Hair follicular keratinocyte (primary cell): ENCODE data around the gene DHX8. TPM values are rescaled to one million over a fixed set of nuclear protein-coding genes. Genes with fewer than 3 reads are reported as not detected.

Source experiments
- total RNA-seq: library from RNA; depleted of rRNA; stranded (reverse); fragments of >200 nt; gene quantifications from 2 replicates; pipeline ENCODE4 v1.2.3, GENCODE V29; 2015

Gene DHX8
- total RNA-seq, result 25.8 and 26.2 TPM in 2 replicates

DNA sequence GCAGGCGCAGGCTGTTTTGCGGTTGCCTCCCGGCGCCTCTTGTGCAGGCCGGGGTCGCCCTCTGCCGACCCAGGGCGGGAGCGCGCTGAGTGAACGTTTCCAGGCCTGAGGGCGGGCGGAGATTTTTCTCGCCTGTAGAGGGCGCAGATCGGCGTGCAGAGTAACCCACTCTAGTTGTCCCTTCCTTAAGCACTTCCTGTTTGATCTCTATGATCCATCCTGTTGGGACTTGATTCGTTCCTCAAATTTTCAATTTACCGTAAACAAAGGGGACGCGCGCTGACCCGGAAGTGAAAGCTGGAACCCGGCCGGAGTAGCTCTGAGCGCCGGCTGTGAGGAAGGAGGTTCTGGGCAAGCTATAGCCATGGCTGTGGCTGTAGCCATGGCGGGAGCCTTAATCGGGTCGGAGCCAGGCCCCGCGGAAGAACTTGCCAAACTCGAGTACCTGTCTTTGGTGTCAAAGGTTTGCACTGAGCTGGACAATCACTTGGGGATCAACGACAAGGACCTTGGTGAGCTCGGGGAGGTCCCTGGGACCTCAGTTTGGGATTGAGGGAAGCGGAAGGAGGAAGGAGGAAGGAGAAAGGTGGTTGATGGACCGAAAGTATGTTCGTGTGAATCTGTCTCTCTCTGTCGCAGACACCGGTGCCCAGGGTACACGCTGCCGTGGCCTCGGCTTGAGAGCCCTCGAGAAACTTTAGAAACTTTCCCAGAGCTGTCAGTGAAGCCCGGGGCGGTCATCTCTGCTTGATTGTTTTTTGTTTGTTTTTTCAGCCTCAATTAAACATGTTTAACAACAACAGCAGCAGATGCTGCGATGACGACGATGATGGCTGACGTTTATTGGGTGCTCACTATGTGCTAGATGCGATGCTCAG, at the start of gene DHX8:
TSS of gene DHX8 (plus strand) at position 302 of the 878 bp plus-strand sequence. CDS start at position 365, 63 bp downstream.

DNA sequence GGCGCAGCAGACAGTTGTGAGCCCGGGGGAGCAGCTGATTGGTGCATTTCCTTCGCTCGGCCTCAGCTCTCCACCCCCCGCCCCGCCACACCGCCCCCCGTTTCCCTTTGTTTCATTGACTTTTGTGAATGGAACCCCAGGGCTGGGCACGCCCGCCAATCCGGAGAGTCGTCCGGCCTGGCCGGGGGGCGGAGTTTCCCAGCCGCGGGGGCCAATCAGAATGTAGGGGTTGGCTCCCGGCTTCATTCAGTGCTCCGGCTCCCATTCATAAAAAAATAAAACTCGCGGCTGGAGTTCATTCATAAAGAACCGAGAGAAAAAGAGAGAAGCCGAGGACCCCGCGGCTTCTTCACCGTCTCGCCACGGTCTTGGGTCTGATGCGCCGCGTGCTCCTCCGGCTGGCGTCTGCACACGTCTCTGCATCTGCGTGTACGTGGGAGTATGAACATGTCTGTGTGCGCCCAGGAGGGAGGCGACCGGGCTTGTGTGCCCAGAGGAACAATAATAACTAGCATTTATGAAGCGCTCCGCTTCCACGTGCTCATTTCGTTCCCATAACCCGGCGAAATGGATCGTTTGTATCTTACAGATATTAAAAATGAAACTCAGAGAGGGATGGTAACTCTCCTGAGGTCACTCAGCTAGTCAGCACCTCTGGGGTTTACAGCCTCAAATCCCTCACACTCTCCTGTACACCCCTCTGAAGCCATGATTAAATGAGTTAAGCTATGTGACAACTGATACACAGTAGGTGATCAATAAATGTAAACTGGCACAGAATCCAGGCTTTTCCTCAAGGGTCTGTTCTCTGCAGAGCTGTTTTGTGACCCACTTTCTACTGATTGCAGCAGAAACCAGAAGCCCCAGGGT, 62.8 kb downstream of the DHX8 start, which contains the start of gene ETV4:
TSS of gene ETV4 (minus strand) at position 22 of the 870 bp plus-strand sequence. CDS start 723 bp downstream, outside the sequence.

Other genes starting within 250 kb of the DHX8 start
- not detected in 2 replicates for gene RNU2-1, start 250.0 kb upstream of the DHX8 start, total RNA-seq
- 28.1 and 34.0 TPM in 2 replicates for gene ARL4D, start 85.0 kb upstream of the DHX8 start, total RNA-seq
- gene ETV4, start 62.4 kb downstream of the DHX8 start, total RNA-seq, result 64.7 and 70.3 TPM in 2 replicates
- not detected in 2 replicates for gene MEOX1, start 177.9 kb downstream of the DHX8 start, total RNA-seq